GM18951 (cell line): ENCODE results near the gene CBX6.
"Not testable (repeated sequence)": the region's sequence is repeated elsewhere in the genome, so short reads cannot be mapped to it uniquely, and the experiment has no call there.

Experiments
- POLR2A ChIP-seq: IDR thresholded peaks from 4 replicates; pipeline ENCODE4 v1.6.1; 2011; ENCODE audit warnings: mild to moderate bottlenecking; ENCODE audit not compliant: insufficient read length, insufficient read depth; ENCODE audit errors: extremely low read depth
- in situ Hi-C: fragments of 300-500 bp; cut with MboI; formaldehyde crosslinking; loops from one replicate; pipeline ENCODE4 v1.12.0; 2022; ENCODE audit warnings: low sequenced_read_pairs, mixed read lengths, inconsistent platforms; ENCODE audit not compliant: unreplicated experiment

CBX6 gene

DNA sequence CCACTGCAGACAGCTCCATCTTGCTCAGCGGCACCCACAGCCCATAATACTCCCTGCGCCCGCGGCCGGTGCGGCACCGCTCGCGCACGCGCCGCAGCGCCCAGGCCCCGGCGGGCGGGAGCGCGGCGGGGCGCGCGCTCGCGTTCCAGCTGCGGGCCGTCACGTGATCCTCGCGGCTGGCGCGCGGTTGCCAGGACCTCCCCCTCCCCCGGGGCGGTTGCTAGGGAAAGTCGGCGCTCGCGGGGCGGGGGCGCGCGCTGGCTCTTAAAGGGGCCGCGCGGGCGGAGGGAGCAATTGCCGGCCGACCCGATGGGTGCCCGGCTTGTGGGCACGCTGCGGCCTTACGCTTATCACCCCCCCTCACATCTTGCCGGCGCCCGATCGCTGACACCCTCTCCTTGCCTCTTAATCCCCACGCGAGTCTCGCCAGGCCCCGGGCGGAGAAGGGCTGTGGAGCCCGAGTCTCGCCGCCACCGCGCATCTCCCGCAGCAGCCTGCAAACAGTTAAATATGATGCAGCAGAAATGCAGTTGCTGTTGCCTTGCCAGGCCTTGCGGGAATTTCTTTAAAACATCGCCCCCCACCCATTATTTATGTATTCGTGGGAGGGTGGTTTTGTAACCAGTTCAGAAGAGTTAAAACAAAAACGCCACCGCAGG is at the start of gene CBX6:
Gene CBX6 (minus strand): TSS at position 45 of the 659 bp plus-strand sequence. CDS start 26 bp downstream, at position 19.
- in situ Hi-C loops: loop anchor here (10.0 kb wide), 1 partner anchor 132 kb away; no protein-coding TSS in a partner anchor
- TF ChIP-seq POLR2A: peak; percentile 83

DNA sequence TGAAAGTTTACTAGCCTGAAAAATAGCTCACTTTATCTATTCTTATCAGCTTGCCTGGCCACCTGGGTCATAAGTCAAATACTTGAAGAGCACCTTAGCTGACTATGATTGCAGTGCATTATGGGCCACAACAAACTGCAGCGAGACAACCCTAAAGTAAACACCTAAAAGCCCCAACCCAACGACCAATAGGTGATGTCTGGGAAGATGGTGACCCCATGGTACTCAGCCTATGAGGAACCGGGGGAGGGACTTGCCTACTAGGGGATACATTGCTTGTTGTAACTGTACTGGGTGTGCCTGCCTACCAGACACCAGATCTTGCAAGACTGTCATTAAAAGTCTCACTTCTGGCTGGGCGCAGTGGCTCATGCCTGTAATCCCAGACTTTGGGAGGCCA is 49.8 kb upstream of the CBX6 start:
- in situ Hi-C loops: no loop called here
- TF ChIP-seq POLR2A: no peak

DNA sequence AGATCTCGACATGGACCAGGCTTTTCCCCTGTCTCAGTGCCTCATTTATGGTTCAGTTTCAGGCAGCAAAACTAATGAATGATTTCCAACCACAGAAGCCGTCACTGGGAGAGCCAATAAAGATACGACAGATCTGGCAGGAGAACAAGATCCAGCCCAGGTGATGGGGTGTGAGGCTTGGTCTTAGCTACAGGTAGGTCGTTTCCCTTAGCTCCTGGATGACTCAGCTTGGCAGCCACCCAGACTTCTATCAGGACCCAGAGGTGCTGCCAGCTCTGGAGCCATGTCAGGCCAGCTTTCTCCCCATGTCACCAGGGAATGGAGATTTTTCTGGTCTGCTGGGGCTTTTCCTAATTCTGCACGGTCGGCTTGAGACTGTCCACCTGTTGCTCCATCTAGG is 49.1 kb upstream of the CBX6 start:
- in situ Hi-C loops: no loop called here
- no peak for TF ChIP-seq POLR2A

DNA sequence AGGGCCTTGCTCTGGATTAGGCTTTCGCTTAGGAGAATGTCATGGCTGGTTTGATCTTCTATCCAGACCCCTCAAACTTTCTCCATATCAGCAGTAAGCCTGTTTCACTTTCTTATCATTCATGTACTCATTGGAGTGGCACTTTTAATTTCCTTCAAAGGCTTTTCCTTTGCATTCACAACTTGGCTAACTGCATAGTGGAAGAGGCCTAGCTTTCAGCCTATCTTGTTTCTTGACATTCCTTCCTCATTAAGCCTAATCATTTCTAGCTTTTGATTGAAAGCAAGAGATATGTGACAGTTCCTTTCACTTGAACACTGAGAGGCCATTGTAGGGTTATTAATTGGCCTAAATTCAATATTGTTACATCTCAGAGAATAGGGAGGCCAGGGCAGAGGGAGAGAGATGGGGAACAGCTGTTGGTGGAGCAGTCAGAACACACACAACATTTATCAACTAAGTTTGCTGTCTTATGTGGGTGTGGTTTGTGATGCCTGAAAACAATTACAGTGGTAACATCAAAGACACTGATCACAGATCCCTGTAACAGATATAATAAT is 47.7 kb upstream of the CBX6 start:
- in situ Hi-C loops: no loop called here
- no peak for TF ChIP-seq POLR2A

DNA sequence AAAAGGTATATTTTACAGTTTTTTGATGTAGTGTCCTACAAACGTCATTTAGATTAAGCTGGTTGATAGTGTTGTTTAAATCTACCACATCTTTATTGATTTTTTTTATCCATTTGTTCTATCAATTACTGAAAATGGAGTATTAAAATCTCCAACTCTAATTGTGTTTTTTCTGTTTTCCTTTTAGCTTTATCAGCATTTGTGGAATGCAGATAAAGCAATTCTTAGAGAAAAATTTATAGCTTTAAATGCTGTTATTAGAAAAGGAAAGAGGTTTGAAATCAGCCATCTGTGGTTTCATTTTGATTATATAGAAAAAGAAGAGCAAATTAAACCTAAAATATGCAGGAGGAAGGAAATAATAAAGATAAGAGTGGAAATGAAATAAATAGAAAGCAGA is 39.4 kb upstream of the CBX6 start:
- no peak for TF ChIP-seq POLR2A
- in situ Hi-C loops: no loop called here

DNA sequence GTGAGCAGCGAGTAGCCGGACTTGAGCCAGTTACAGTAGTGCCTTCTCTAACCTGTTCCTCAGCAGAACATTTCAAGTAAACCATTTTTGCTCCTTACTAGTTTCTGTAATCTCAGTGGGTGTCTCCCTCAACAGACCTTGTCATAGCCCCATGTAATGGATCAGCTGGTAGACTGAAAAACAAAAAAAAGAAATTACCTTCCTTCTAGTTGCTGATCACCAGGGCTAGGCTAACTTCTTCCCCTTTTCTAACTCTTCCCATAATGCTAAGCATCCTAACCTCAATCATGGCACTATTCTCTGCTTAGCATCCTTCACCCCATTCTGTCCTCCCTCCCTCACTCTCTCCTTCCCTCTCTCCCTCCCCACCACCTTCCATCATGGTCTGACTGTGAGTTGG is 35.8 kb upstream of the CBX6 start:
- in situ Hi-C loops: no loop called here
- TF ChIP-seq POLR2A: no peak

DNA sequence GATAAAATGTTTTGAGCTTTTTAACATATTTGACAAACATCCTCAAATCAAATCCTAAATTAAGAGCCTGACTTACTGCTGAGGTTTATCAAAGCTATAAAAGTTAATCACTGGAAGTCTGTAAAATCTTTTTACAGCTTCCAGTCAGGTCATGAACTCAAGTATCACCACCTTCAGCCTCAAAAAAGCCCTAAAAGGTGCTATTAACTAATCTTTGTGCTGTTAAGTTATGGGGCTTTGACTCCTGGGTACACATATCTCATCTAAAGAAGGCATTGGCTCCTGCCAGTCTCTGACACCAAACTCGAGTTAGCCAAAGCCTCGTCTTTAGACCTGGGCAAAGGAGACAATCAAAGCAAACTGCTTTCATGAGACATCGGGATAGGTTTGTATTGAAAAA is 34.0 kb upstream of the CBX6 start:
- in situ Hi-C loops: no loop called here
- TF ChIP-seq POLR2A: no peak

DNA sequence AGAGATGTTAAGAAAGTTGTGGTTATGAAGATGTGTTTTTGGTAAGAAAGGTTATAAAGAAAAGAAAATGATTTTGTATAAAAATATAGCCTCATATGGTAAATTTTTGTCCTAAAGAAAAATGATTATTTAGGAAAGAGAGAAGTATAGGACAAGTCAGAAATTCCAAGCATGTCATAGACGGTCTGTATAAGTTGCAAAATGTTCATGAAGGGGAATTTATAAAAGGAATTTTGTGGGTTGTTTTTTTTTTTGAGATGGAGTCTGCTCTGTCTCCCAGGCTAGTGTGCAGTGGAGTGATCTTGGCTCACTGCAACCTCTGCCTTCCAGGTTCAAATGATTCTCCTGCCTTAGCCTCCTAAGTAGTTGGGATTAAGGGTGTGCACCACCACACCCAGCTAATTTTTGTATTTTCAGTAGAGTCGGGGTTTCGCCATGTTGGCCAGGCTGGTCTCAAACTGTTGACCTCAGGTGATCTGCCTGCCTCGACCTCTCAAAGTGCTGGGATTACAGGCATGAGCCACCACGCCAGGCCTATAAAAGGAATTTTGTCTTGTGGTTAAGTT is 32.1 kb upstream of the CBX6 start:
- in situ Hi-C loops: not testable (repeated sequence)

DNA sequence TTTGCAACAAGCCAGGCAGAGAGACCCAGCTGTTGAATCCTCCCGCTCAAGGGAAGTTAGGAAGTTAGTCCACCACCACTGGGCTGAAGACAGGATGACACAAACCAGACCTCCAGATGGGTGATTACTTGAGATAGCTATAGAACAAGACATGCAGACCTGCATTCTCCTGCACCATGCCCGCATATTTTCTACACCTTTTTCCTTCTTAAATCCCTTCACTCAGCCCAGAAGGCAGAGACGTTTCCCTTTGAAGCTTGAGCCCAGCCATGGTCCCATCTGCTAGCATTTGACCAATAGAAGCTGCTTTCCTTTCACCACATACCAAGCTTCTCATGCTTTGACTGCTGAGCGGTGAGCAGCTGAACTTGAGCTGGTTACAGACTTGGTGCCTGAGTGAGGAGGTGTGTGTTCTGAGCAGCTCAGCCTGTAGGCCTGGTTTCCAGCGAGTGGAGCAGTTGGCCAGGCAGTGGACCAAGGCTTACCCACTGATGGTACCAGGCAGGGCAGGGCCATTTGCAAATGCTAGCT is 29.2 kb upstream of the CBX6 start:
- in situ Hi-C loops: no loop called here
- TF ChIP-seq POLR2A: no peak

DNA sequence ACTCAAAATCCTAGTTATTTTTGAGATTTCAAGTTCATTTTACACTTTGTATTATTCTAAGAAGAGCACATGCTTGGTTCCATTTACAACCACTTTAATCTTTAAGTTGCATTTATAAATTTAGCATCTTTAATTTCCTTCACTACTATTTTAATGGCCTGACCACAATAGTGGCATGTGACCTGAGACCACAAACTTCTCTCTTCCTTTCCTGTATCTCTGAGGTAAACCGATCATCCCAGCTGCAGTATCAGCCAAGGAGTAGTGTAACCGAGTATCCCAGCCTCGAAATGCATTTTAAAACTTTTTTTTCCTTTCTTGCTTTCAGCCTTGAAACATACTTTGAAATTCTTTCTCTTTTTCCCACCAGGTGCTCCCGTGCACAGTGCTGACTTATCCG is 28.7 kb upstream of the CBX6 start:
- TF ChIP-seq POLR2A: no peak
- in situ Hi-C loops: no loop called here

DNA sequence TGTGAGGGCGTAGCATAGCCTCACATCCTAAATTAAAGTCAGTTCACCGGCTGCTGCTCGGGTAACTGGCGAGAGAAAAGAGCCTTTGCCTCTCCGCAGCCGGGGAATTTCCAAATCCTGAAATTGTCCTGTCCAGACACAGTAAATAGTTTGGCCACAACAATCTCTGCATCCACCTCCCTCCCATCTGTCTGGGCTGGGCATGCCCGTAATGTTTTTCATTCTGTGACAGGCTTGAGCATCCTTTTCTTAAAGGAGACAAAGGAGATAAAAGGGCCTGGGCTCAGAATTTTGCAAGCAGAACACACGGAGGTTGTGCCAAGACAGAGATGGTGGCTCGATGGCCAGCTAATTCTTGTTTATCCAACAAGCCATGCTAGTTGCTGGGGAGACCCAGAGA is 19.2 kb upstream of the CBX6 start:
- in situ Hi-C loops: no loop called here
- TF ChIP-seq POLR2A: no peak

DNA sequence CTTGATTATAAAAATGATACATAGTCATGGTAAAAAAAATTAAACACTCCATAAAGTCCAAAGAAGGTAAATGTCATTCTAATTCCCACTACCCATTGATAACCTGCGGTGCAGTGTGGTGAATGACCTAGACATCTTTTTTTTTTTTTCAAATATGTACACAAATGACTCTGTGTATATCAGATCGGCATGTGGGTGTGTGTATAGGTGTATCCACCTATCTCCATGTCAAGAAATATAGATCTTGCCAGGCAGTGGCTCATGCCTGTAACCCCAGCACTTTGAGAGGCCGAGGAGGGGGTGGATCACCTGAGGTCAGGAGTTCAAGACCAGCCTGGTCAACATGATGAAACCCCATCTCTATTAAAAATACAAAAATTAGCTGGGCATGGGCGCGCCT is 18.4 kb upstream of the CBX6 start:
- in situ Hi-C loops: no loop called here
- TF ChIP-seq POLR2A: no peak

DNA sequence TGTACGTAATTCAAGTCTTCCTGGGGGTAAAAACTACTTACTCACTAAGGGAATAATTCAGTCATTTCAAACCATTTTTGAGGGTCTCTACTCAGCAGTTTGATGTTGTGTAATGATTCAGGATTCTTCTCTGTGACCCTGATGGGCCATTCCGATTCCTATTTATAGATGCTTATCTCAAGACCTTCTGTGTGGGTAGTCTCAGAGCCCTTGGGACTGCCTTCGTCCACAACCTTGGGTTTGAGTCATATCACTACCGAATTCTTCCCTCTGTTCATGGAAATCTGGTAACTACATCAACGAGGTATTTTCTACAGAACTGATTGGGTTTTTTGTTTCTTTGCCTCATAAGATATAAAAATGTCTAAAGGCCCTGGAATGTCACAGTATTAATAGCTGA is 14.3 kb upstream of the CBX6 start:
- in situ Hi-C loops: no loop called here
- no peak for TF ChIP-seq POLR2A

DNA sequence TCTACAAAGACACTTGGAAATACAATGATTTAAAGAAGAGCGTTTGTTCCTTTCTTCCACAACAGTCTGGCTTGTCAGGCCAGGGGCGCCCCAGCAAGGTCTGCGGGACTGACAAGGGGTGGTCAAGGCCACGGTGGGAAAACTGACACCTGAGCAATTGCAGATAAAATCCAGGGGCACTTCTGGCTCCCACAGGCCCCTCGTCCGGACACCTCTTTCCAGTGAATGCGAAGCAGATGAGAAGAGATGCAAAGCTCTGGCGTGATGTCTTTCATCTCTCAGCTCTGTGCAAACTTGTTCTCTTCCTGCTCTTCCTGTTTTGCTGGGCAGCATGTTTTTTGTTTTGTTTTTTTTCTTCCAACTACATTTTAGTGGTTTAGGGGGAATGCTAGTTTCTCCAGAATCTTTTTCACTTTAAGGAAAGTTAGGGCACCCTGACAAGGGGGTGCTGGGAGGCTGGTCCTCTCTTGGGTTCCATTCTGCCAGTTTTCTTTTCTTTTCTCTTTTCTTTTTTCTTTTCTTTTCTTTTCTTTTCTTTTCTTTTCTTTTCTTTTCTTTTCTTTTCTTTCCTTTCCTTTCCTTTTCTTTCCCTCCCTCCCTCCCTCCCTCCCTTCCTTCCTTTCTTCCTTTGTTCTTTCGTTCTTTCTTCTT is 11.1 kb upstream of the CBX6 start:
- in situ Hi-C loops: no loop called here
- no peak for TF ChIP-seq POLR2A
